Measurements from ENCODE around the gene ATXN7L2.

DNA sequence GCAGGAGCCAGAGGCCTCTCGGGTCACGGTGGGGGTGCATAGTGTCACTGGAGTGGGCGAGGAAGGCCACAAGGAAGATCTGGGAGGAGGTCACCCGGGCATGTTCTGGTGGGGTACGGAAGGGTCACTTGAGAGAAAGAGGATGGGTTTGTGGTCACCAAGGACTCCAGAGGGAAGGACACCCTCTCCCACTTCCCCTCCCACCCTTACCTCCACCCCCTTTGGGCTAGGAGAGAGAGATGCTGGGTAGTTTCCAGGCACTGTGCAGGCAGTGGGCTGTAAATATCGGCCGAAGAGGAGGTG is 25.1 kb downstream of the ATXN7L2 start:
- TF ChIP-seq, protein P1, sequence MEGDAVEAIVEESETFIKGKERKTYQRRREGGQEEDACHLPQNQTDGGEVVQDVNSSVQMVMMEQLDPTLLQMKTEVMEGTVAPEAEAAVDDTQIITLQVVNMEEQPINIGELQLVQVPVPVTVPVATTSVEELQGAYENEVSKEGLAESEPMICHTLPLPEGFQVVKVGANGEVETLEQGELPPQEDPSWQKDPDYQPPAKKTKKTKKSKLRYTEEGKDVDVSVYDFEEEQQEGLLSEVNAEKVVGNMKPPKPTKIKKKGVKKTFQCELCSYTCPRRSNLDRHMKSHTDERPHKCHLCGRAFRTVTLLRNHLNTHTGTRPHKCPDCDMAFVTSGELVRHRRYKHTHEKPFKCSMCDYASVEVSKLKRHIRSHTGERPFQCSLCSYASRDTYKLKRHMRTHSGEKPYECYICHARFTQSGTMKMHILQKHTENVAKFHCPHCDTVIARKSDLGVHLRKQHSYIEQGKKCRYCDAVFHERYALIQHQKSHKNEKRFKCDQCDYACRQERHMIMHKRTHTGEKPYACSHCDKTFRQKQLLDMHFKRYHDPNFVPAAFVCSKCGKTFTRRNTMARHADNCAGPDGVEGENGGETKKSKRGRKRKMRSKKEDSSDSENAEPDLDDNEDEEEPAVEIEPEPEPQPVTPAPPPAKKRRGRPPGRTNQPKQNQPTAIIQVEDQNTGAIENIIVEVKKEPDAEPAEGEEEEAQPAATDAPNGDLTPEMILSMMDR (IDR thresholded peaks at IDR 0.05) = no peak
- no peak for TF ChIP-seq POLR2A (IDR thresholded peaks at IDR 0.05)

Data from heart left ventricle (tissue), 13 donors.